Activated CD4-positive, alpha-beta T cell treated with anti-CD3 and anti-CD28 coated beads for 36 hours (primary cell): ENCODE data around the gene TFAP2A. TPM values are rescaled to one million over a fixed set of nuclear protein-coding genes. Genes with fewer than 3 reads are reported as not detected.

Experiments
- ATAC-seq: fragments of 200-7000 bp; cut with Tn5 transposase; one replicate; pipeline ENCODE4 v1.10.0; 2021; ENCODE audit warnings: mild to moderate bottlenecking, moderate library complexity
- CTCF ChIA-PET: fragments of 350-600 bp; sonication (Branson Sonifier 250); formaldehyde crosslinking; loops from one replicate; lab custom pipeline; 2021; ENCODE audit warnings: antibody characterized with exemption; lab: Charles Lee
- POLR2A ChIA-PET: fragments of 350-600 bp; sonication (Branson Sonifier 250); formaldehyde crosslinking; loops from one replicate; lab custom pipeline; 2021; ENCODE audit warnings: antibody characterized with exemption, inconsistent platforms; lab: Charles Lee
- DNase-seq: peaks from one replicate; pipeline ENCODE4 v3.0.0-alpha.2; 2020
- H3K27ac Mint-ChIP-seq: one replicate; pipeline ENCODE4 v1.8.0; 2021; ENCODE audit warnings: mixed read lengths
- H3K27me3 Mint-ChIP-seq: one replicate; pipeline ENCODE4 v1.8.0; 2021; ENCODE audit warnings: mixed read lengths
- H3K36me3 Mint-ChIP-seq: one replicate; pipeline ENCODE4 v1.8.0; 2021; ENCODE audit warnings: low read depth, mixed read lengths
- H3K4me1 Mint-ChIP-seq: one replicate; pipeline ENCODE4 v1.8.0; 2021; ENCODE audit warnings: mixed read lengths
- H3K4me3 Mint-ChIP-seq: one replicate; pipeline ENCODE4 v1.8.0; 2021; ENCODE audit warnings: mild to moderate bottlenecking, moderate library complexity, mixed read lengths
- H3K9me3 Mint-ChIP-seq: one replicate; pipeline ENCODE4 v1.8.0; 2021; ENCODE audit warnings: low read depth, mixed read lengths
- intact Hi-C, 2 experiments: fragments of 100-400 bp; cut with DNase I in 1 of 2; cut with micrococcal nuclease in 1 of 2; formaldehyde crosslinking; loops; one replicate each; pipeline versions ENCODE4 v1.14.2 to v1.15.1; 2022 to 2024; cut with DNase I, micrococcal nuclease
- total RNA-seq, 2 experiments: library from RNA; stranded (reverse); gene quantifications; one replicate each; pipeline ENCODE4 v1.2.3, GENCODE V29; 2021

Gene TFAP2A
- total RNA-seq, 2 experiments from 2014 or later: 0.23 to 0.26 TPM

GRCh38 chr6:10411131-10411970 is 3.5 kb downstream of the TFAP2A start:
- CTCF ChIA-PET: no interaction called here

GRCh38 chr6:10410207-10411050 is 4.4 kb downstream of the TFAP2A start:
- Mint-ChIP-seq H3K4me3 (peak overlapping the region; percentile 16), H3K27me3 (peaks cover 85% of the 10 kb centered on the region), H3K9me3 (peaks cover 15% of the 10 kb centered on the region), H3K36me3 (peaks cover 21% of the 10 kb centered on the region), H3K27ac (no peak overlapping the region), H3K4me1 (peaks cover 34% of the 10 kb centered on the region)
- intact Hi-C loops: loop anchor here in 1 of 2 experiments (5.0 to 10.0 kb wide), 2 partner anchors 477 to 1604 kb away; partner anchors contain the start of genes HIVEP1 and SYCP2L
- ChIA-PET CTCF (interaction anchor here (0.9 kb wide), 2 partner anchors 11 to 22 kb away, joined by 3 read pairs; no protein-coding TSS in a partner anchor), POLR2A (no interaction called here)
- ATAC-seq (no peak), DNase-seq (no peak)

More at GRCh38 chr6:10411131-10411970, 3.5 kb downstream of the TFAP2A start:
- H3K27me3 Mint-ChIP-seq: peaks cover 85% of the 10 kb centered on the region
- no peak for ATAC-seq
- POLR2A ChIA-PET: interaction anchor here (1.0 kb wide), 1 partner anchor 22 kb away, joined by 3 read pairs; no protein-coding TSS in a partner anchor
- peaks cover 34% of the 10 kb centered on the region for H3K4me1 Mint-ChIP-seq
- H3K4me3 Mint-ChIP-seq: peak overlapping the region; percentile 80
- peaks cover 13% of the 10 kb centered on the region for H3K9me3 Mint-ChIP-seq
- intact Hi-C loops: loop anchor here in 1 of 2 experiments (5.0 to 10.0 kb wide), 2 partner anchors 476 to 1603 kb away; partner anchors contain the start of genes HIVEP1 and SYCP2L
- no peak for DNase-seq
- peaks cover 21% of the 10 kb centered on the region for H3K36me3 Mint-ChIP-seq
- H3K27ac Mint-ChIP-seq: peak overlapping the region; percentile 40

- peaks cover 79% of the 10 kb centered on the region for H3K27me3 Mint-ChIP-seq
Observed at GRCh38 chr6:10409731-10410206, 5.1 kb downstream of the TFAP2A start.

GRCh38 chr6:10409233-10409721 is 5.6 kb downstream of the TFAP2A start:
- DNase-seq: no peak
- ChIA-PET POLR2A (no interaction called here), CTCF (no interaction called here)
- Mint-ChIP-seq H3K9me3 (peaks cover 18% of the 10 kb centered on the region), H3K4me3 (no peak overlapping the region), H3K27me3 (peaks cover 74% of the 10 kb centered on the region), H3K27ac (peak overlapping the region; percentile 19), H3K4me1 (peaks cover 30% of the 10 kb centered on the region), H3K36me3 (peaks cover 19% of the 10 kb centered on the region)
- no peak for ATAC-seq
- intact Hi-C loops: loop anchor here in 1 of 2 experiments (10.0 kb wide), 1 partner anchor 686 kb away; the partner anchor contains the start of gene SMIM13

More at GRCh38 chr6:10409731-10410206, 5.1 kb downstream of the TFAP2A start:
- Mint-ChIP-seq H3K27ac (no peak overlapping the region), H3K4me1 (peaks cover 31% of the 10 kb centered on the region), H3K9me3 (peaks cover 18% of the 10 kb centered on the region), H3K36me3 (peaks cover 19% of the 10 kb centered on the region), H3K4me3 (no peak overlapping the region)
- ChIA-PET CTCF (interaction anchor here (0.9 kb wide), 2 partner anchors 10 to 21 kb away, joined by 3 read pairs; no protein-coding TSS in a partner anchor), POLR2A (no interaction called here)
- intact Hi-C loops: loop anchor here (5.0 to 10.0 kb wide), 3 partner anchors 478 to 1605 kb away; partner anchors contain the start of genes HIVEP1 (in 1 of the 2), SMIM13 (in 1 of the 2) and SYCP2L (in 1 of the 2)
- DNase-seq: no peak
- no peak for ATAC-seq

- ChIA-PET POLR2A (no interaction called here), CTCF (no interaction called here)
- peaks cover 18% of the 10 kb centered on the region for H3K9me3 Mint-ChIP-seq
- no peak for ATAC-seq
- DNase-seq: no peak
- peaks cover 24% of the 10 kb centered on the region for H3K4me1 Mint-ChIP-seq
- intact Hi-C loops: loop anchor here in 1 of 2 experiments (10.0 kb wide), 1 partner anchor 686 kb away; the partner anchor contains the start of gene SMIM13
- peaks cover 66% of the 10 kb centered on the region for H3K27me3 Mint-ChIP-seq
- H3K4me3 Mint-ChIP-seq: no peak overlapping the region
- H3K36me3 Mint-ChIP-seq: peaks cover 19% of the 10 kb centered on the region
- no peak overlapping the region for H3K27ac Mint-ChIP-seq
Observed at GRCh38 chr6:10408457-10408856, 6.4 kb downstream of the TFAP2A start.

- H3K36me3 Mint-ChIP-seq: peaks cover 19% of the 10 kb centered on the region
- H3K4me1 Mint-ChIP-seq: peaks cover 21% of the 10 kb centered on the region
- ChIA-PET CTCF (no interaction called here), POLR2A (no interaction called here)
- no peak for ATAC-seq
- no peak for DNase-seq
- no peak overlapping the region for H3K4me3 Mint-ChIP-seq
- intact Hi-C loops: loop anchor here in 1 of 2 experiments (10.0 kb wide), 1 partner anchor 687 kb away; the partner anchor contains the start of gene SMIM13
- peaks cover 61% of the 10 kb centered on the region for H3K27me3 Mint-ChIP-seq
- H3K9me3 Mint-ChIP-seq: peaks cover 18% of the 10 kb centered on the region
- H3K27ac Mint-ChIP-seq: no peak overlapping the region
Observed at GRCh38 chr6:10407674-10408054, 7.2 kb downstream of the TFAP2A start.

- ChIA-PET POLR2A (no interaction called here), CTCF (no interaction called here)
- H3K4me3 Mint-ChIP-seq: no peak overlapping the region
- peaks cover 19% of the 10 kb centered on the region for H3K36me3 Mint-ChIP-seq
- H3K27ac Mint-ChIP-seq: no peak overlapping the region
- peaks cover 20% of the 10 kb centered on the region for H3K4me1 Mint-ChIP-seq
- H3K9me3 Mint-ChIP-seq: peaks cover 18% of the 10 kb centered on the region
- ATAC-seq: no peak
- intact Hi-C loops: loop anchor here in 1 of 2 experiments (10.0 kb wide), 1 partner anchor 688 kb away; the partner anchor contains the start of gene SMIM13
- H3K27me3 Mint-ChIP-seq: peaks cover 65% of the 10 kb centered on the region
- no peak for DNase-seq
Observed at GRCh38 chr6:10407018-10407673, 7.7 kb downstream of the TFAP2A start.

- POLR2A ChIA-PET: no interaction called here
- CTCF ChIA-PET: interaction anchor here (1.8 kb wide), 1 partner anchor 14 kb away, joined by 9 read pairs; no protein-coding TSS in a partner anchor
- intact Hi-C loops: loop anchor here in 1 of 2 experiments (10.0 kb wide), 1 partner anchor 688 kb away; the partner anchor contains the start of gene SMIM13
Observed at GRCh38 chr6:10406556-10406955, 8.3 kb downstream of the TFAP2A start.

GRCh38 chr6:10405513-10405900 is 9.4 kb downstream of the TFAP2A start:
- peaks cover 7% of the 10 kb centered on the region for H3K4me1 Mint-ChIP-seq
- peak overlapping the region; percentile 71 for H3K4me3 Mint-ChIP-seq
- no peak overlapping the region for H3K27ac Mint-ChIP-seq
- DNase-seq: no peak
- H3K27me3 Mint-ChIP-seq: peaks cover 64% of the 10 kb centered on the region
- peaks cover 13% of the 10 kb centered on the region for H3K36me3 Mint-ChIP-seq
- no peak for ATAC-seq
- intact Hi-C loops: loop anchor here (2.0 to 10.0 kb wide), 3 partner anchors 341 to 689 kb away; partner anchors contain the start of genes MAK (in 1 of the 2), SMIM13 (in 1 of the 2) and TMEM14B (in 1 of the 2)
- H3K9me3 Mint-ChIP-seq: peaks cover 19% of the 10 kb centered on the region
- ChIA-PET POLR2A (interaction anchor here (0.7 kb wide), 1 partner anchor 1904 kb away, joined by 4 read pairs; no protein-coding TSS in a partner anchor), CTCF (interaction anchor here (1.8 kb wide), 1 partner anchor 15 kb away, joined by 9 read pairs; no protein-coding TSS in a partner anchor)

More at GRCh38 chr6:10406556-10406955, 8.3 kb downstream of the TFAP2A start:
- peaks cover 14% of the 10 kb centered on the region for H3K4me1 Mint-ChIP-seq
- DNase-seq (no peak), ATAC-seq (no peak)
- peaks cover 65% of the 10 kb centered on the region for H3K27me3 Mint-ChIP-seq
- peaks cover 18% of the 10 kb centered on the region for H3K9me3 Mint-ChIP-seq
- H3K27ac Mint-ChIP-seq: no peak overlapping the region
- H3K36me3 Mint-ChIP-seq: peaks cover 19% of the 10 kb centered on the region
- H3K4me3 Mint-ChIP-seq: no peak overlapping the region
